ENCODE data around the gene SYT17. TPM values are rescaled to one million over a fixed set of nuclear protein-coding genes. Genes with fewer than 3 reads are reported as not detected.
A peak's percentile ranks its signal among the peaks of the same experiment; 100 is the strongest.

The SYT17 gene
- total RNA-seq, 1 donor from 2014 or later = 2.4 TPM

GRCh38 chr16:19230575-19230974, 62.5 kb downstream of the SYT17 start:
- Histone ChIP-seq H3K27ac (no peak overlapping the region), H3K27me3 (no peaks in the 10 kb centered on the region), H3K4me3 (no peak overlapping the region), H3K36me3 (peaks cover 0 to 2% of the 10 kb centered on the region in 2 donors), H3K4me1 (no peaks in the 10 kb centered on the region), H3K9me3 (peaks cover 0 to 18% of the 10 kb centered on the region in 2 donors)
- no peak for DNase-seq (ENCODE audit: low spot score in 2 of 2)
- no peak for TF ChIP-seq CTCF (IDR thresholded peaks at IDR 0.05)
- intact Hi-C loops (cut with DNase I) = no loop called here

GRCh38 chr16:19231881-19232280, 63.8 kb downstream of the SYT17 start:
- intact Hi-C loops (cut with DNase I) = no loop called here
- Histone ChIP-seq H3K27me3 (no peaks in the 10 kb centered on the region), H3K36me3 (no peaks in the 10 kb centered on the region), H3K9me3 (peaks cover 0 to 22% of the 10 kb centered on the region in 2 donors), H3K4me3 (no peak overlapping the region), H3K27ac (no peak overlapping the region), H3K4me1 (no peaks in the 10 kb centered on the region)
- no peak for TF ChIP-seq CTCF (IDR thresholded peaks at IDR 0.05)
- peak in 1 of 2 donors; percentile 41 for DNase-seq (ENCODE audit: low spot score in 2 of 2)

DNA sequence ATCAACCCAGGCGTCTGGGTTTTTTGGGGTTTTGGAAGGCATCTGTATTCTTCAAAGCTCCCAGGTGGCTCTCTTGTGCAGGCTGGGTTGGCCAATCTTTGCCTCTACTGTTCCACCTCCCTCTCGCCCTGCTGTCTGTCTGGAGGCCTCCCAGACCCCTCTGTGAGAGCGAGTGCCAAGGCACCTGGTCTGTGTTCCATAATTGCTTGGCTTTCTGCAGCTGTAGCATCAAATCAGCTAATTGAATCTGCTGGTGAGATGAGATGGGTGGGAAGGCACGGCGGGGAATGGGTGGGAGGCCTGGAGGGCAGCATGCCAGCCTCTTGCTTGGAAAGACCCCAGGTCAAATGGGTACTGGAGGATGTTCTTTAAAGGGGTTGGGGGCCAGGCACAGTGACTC, 64.9 kb downstream of the SYT17 start:
- Histone ChIP-seq H3K4me1 (no peaks in the 10 kb centered on the region), H3K36me3 (no peaks in the 10 kb centered on the region), H3K27me3 (no peaks in the 10 kb centered on the region), H3K9me3 (peaks cover 0 to 22% of the 10 kb centered on the region in 2 donors), H3K27ac (no peak overlapping the region), H3K4me3 (no peak overlapping the region)
- intact Hi-C loops (cut with DNase I) = no loop called here
- no peak for TF ChIP-seq CTCF (IDR thresholded peaks at IDR 0.05)
- no peak for DNase-seq (ENCODE audit: low spot score in 2 of 2)

DNA sequence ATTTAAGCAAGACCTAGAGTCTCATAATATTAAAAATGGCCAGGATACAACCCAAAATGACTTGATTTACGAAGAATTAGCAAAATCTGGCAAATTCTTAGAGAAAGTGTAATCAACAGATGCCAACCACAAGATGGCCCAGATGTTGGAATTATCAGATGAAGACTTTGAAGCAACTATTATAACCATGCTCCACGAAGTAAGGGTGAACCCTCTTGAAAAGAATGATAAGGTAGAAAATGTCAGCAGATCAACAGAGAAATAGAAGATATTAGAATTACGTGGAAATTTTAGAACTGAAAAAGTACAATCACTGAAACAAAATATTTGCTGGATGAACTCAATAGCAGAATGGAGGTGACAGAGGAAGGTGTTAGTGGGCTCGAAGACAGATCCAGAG, 67.4 kb downstream of the SYT17 start:
- H3K27me3 ChIP-seq = no peaks in the 10 kb centered on the region
- H3K36me3 ChIP-seq = no peaks in the 10 kb centered on the region
- H3K4me1 ChIP-seq = no peaks in the 10 kb centered on the region
- no peak for TF ChIP-seq CTCF (IDR thresholded peaks at IDR 0.05)
- H3K27ac ChIP-seq = no peak overlapping the region
- peaks cover 0 to 22% of the 10 kb centered on the region in 2 donors for H3K9me3 ChIP-seq
- intact Hi-C loops (cut with DNase I) = no loop called here
- DNase-seq (ENCODE audit: low spot score in 2 of 2) = no peak
- no peak overlapping the region for H3K4me3 ChIP-seq

DNA sequence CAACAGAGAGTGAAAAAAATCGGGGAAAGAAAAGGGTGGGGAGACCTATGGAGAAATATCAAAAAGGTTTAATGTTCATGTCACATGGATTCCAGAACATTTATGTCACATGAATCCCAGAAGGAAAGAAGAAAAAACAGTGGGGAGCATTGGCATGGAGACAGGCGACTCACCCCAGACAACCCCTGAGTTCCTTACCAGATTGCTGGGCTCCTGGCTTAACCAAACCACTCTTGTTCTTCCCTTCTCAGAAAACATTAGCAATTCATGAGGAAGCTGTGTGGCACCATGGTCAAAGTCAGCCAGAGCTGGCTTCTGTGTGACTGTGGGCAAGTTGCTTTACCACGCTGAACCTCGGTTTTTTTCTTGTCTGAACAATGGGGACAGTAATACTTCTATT, 67.8 kb downstream of the SYT17 start:
- intact Hi-C loops (cut with DNase I) = no loop called here
- H3K4me3 ChIP-seq = no peak overlapping the region
- no peak for DNase-seq (ENCODE audit: low spot score in 2 of 2)
- no peak for TF ChIP-seq CTCF (IDR thresholded peaks at IDR 0.05)
- H3K27me3 ChIP-seq = no peaks in the 10 kb centered on the region
- no peaks in the 10 kb centered on the region for H3K36me3 ChIP-seq
- no peak overlapping the region for H3K27ac ChIP-seq
- no peaks in the 10 kb centered on the region for H3K4me1 ChIP-seq
- H3K9me3 ChIP-seq = peaks cover 0 to 22% of the 10 kb centered on the region in 2 donors

DNA sequence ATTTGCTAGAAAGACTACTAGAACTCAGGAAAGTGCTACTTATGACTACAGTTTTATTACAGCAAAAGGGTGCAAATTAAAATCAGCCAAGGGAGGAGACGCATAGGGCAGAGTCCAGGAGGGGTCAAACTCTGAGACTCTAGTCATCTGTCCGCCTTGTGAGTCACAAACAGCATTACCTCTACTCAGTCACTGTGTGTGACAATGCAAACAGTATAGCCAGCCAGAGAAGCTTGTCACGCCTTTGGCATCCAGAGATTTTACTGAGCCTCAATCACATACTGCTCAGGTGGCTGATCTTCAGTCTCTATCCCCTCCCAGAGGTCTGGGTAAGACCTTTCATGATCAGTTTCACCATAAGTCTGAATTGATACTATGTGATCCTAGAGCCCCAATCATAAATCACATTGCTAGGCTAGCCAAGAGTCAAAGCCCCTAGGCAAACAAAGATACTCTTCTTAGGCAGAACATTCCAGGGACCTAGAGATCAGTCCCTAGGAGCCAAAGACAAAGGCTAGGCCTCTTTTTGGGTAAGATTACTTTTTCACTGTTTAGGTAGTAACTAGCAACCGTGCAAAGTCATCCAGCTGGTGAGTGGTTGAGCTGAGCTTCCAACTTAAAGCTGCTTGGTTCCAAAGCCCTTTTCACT, 68.6 kb downstream of the SYT17 start:
- peaks cover 0 to 22% of the 10 kb centered on the region in 2 donors for H3K9me3 ChIP-seq
- no peaks in the 10 kb centered on the region for H3K36me3 ChIP-seq
- no peaks in the 10 kb centered on the region for H3K4me1 ChIP-seq
- no peak for TF ChIP-seq CTCF (IDR thresholded peaks at IDR 0.05)
- DNase-seq (ENCODE audit: low spot score in 2 of 2) = no peak
- intact Hi-C loops (cut with DNase I) = no loop called here
- no peak overlapping the region for H3K27ac ChIP-seq
- no peak overlapping the region for H3K4me3 ChIP-seq
- H3K27me3 ChIP-seq = no peaks in the 10 kb centered on the region

Data from ascending aorta (tissue), 2 donors.